A549 (cell line): ENCODE measurements around the gene PMEL. TPM values are rescaled to one million over a fixed set of nuclear protein-coding genes. Genes with fewer than 3 reads are reported as not detected.

Experiments
- ATAC-seq, 2 experiments: fragments of 200-7000 bp in 1 of 2; fragments of >200 bp in 1 of 2; cut with Nextera tagmentation in 1 of 2; cut with Tn5 transposase in 1 of 2; 3 replicates each; pipeline versions ENCODE4 v1.8.0 to v1.9.1; 2018 to 2020; ENCODE audit warnings: mild to moderate bottlenecking in 1 of 2, moderate library complexity in 1 of 2
- CTCF ChIA-PET: fragments of 300-600 bp; sonication (Branson Sonifier 250); formaldehyde crosslinking; extraction: SDS; loops from one replicate; lab custom pipeline; 2021; ENCODE audit warnings: antibody characterized with exemption, inconsistent platforms; lab: Yijun Ruan, JAX
- POLR2A ChIA-PET: fragments of 350-600 bp; formaldehyde crosslinking; extraction: SDS; loops from one replicate; lab custom pipeline; 2021; ENCODE audit warnings: antibody characterized with exemption, inconsistent platforms; lab: Yijun Ruan, JAX
- DNase-seq, 2 experiments: peaks; one replicate each; pipeline versions ENCODE4 v3.0.0 to v3.0.0-alpha.2; 2011 to 2016; ENCODE audit warnings: low read depth in 1 of 2, low spot score in 1 of 2
- FAIRE-seq: peaks from 2 replicates; lab custom pipeline; 2011; peaks lifted over from hg19 to GRCh38; lab: Jason Lieb, UNC
- H3K27ac ChIP-seq, 2 experiments: fragments of >200 bp; sonication (Bioruptor Twin); formaldehyde crosslinking; 3 replicates each; pipeline ENCODE4 v1.5.1; 2016 to 2017
- H3K4me1 ChIP-seq: fragments of >200 bp; sonication (Bioruptor Twin); formaldehyde crosslinking; 3 replicates; pipeline ENCODE4 v1.6.1; 2016
- H3K4me2 ChIP-seq: fragments of >200 bp; sonication (Bioruptor Twin); formaldehyde crosslinking; 3 replicates; pipeline ENCODE4 v1.6.1; 2016
- H3K4me3 ChIP-seq: fragments of >200 bp; sonication (Bioruptor Twin); formaldehyde crosslinking; 3 replicates; pipeline ENCODE4 v1.5.1; 2016
- H3K9me3 ChIP-seq: fragments of >200 bp; sonication (Bioruptor Twin); formaldehyde crosslinking; 3 replicates; pipeline ENCODE4 v1.6.1; 2016
- BHLHE40 ChIP-seq: IDR thresholded peaks from 2 replicates; pipeline ENCODE4 v1.6.1; 2012; ENCODE audit warnings: low read depth, low read length, inconsistent platforms
- CHD2 ChIP-seq: fragments of 150-350 bp; IDR thresholded peaks from 2 replicates; pipeline ENCODE4 v1.6.1; 2014; ENCODE audit warnings: low read length; ENCODE audit not compliant: partially characterized antibody
- CHD4 ChIP-seq: fragments of 200-600 bp; sonication (generic); IDR thresholded peaks from 2 replicates; pipeline ENCODE4 v1.6.1; 2016; ENCODE audit warnings: antibody characterized with exemption, mild to moderate bottlenecking, borderline replicate concordance
- EHMT2 ChIP-seq: fragments of 200-600 bp; sonication (generic); IDR thresholded peaks from 2 replicates; pipeline ENCODE4 v1.6.1; 2016; ENCODE audit warnings: antibody characterized with exemption, low read depth, mild to moderate bottlenecking, moderate library complexity
- FOSL2 ChIP-seq, 2 experiments: fragments of 450-650 bp in 1 of 2; fragments of >200 bp in 1 of 2; sonication (Bioruptor Twin) in 1 of 2; formaldehyde crosslinking; IDR thresholded peaks; 2 replicates each; pipeline versions ENCODE4 v1.5.0 to v1.6.1; 2016 to 2020; ENCODE audit warnings: mild to moderate bottlenecking in 1 of 2, moderate library complexity in 1 of 2
- HDAC2 ChIP-seq: fragments of 200-600 bp; sonication (generic); IDR thresholded peaks from 2 replicates; pipeline ENCODE4 v1.6.1; 2016
- HEYL ChIP-seq: fragments of 250-450 bp; sonication (Bioruptor Pico); IDR thresholded peaks from 2 replicates; pipeline ENCODE4 v1.8.0; 2021; ENCODE audit warnings: mild to moderate bottlenecking, moderate library complexity
- HOXA7 ChIP-seq: fragments of 250-450 bp; sonication (Bioruptor Pico); IDR thresholded peaks from 2 replicates; pipeline ENCODE4 v1.5.0; 2020; ENCODE audit warnings: mild to moderate bottlenecking, moderate library complexity
- KDM1A ChIP-seq: fragments of 200-600 bp; sonication (generic); IDR thresholded peaks from 2 replicates; pipeline ENCODE4 v1.6.1; 2016; ENCODE audit warnings: low read depth, mild to moderate bottlenecking
- MAFK ChIP-seq: fragments of 450-650 bp; IDR thresholded peaks from 2 replicates; pipeline ENCODE4 v1.6.1; 2014; ENCODE audit not compliant: partially characterized antibody
- NR3C1 ChIP-seq: fragments of >200 bp; sonication (Bioruptor Twin); formaldehyde crosslinking; IDR thresholded peaks from 3 replicates; pipeline ENCODE4 v1.6.1; 2017
- PHF8 ChIP-seq: fragments of 200-600 bp; sonication (generic); IDR thresholded peaks from 2 replicates; pipeline ENCODE4 v1.6.1; 2016; ENCODE audit warnings: low read depth, mild to moderate bottlenecking, antibody characterized with exemption, moderate library complexity, borderline replicate concordance
- POLR2A ChIP-seq: IDR thresholded peaks from 2 replicates; pipeline ENCODE4 v1.6.1; 2012; ENCODE audit warnings: mild to moderate bottlenecking, low read length
- RARB ChIP-seq: fragments of 250-450 bp; sonication (Bioruptor Pico); IDR thresholded peaks from 2 replicates; pipeline ENCODE4 v1.8.0; 2021; ENCODE audit warnings: mild to moderate bottlenecking, moderate library complexity
- RCOR1 ChIP-seq: fragments of 150-350 bp; IDR thresholded peaks from 2 replicates; pipeline ENCODE4 v1.6.1; 2014; ENCODE audit warnings: antibody characterized with exemption, low read length, low read depth
- RFX5 ChIP-seq: fragments of 450-650 bp; IDR thresholded peaks from 2 replicates; pipeline ENCODE4 v1.7.1; 2014; ENCODE audit warnings: antibody characterized with exemption, mild to moderate bottlenecking, moderate library complexity
- RNF2 ChIP-seq: fragments of 200-600 bp; sonication (generic); IDR thresholded peaks from 2 replicates; pipeline ENCODE4 v1.6.1; 2016; ENCODE audit warnings: low read depth, mild to moderate bottlenecking, antibody characterized with exemption, moderate library complexity, borderline replicate concordance
- SREBF2 ChIP-seq: fragments of 450-650 bp; IDR thresholded peaks from 2 replicates; pipeline ENCODE4 v1.6.1; 2014; ENCODE audit warnings: mild to moderate bottlenecking, moderate library complexity
- TP53 ChIP-seq: fragments of 250-450 bp; sonication (Bioruptor Pico); IDR thresholded peaks from 2 replicates; pipeline ENCODE4 v1.5.0; 2021; ENCODE audit warnings: mild to moderate bottlenecking, moderate library complexity
- ZNF302 ChIP-seq: fragments of 250-450 bp; sonication (Bioruptor Pico); IDR thresholded peaks from 2 replicates; pipeline ENCODE4 v1.9.0; 2021; ENCODE audit warnings: inconsistent platforms, mild to moderate bottlenecking, moderate library complexity
- WGBS: methylation state at CpG from one replicate; pipeline ENCODE4 v1.1.6; 2017; ENCODE audit errors: missing lambda C conversion rate; 5-methylcytosine and 5-hydroxymethylcytosine counted together
- polyA plus RNA-seq, 4 experiments: library from polyadenylated mRNA; depleted of rRNA in 3 of 4; stranded (reverse); fragments of >200 nt; fragmentation: RNase III in 1 of 4; extraction: RNeasy Plus Mini Kit Qiagen cat#74134 plus additional on column Dnase treatment in 1 of 4; gene quantifications; 2 replicates in 3 of 4; 3 replicates in 1 of 4; pipeline ENCODE4 v1.2.3, GENCODE V29; 2011 to 2017
- TF ChIP-seq, protein P1 (sequence below): fragments of 150-350 bp; IDR thresholded peaks from 2 replicates; pipeline ENCODE4 v1.6.1; 2014; ENCODE audit warnings: low read depth, mild to moderate bottlenecking, low read length
- TF ChIP-seq, protein P2 (sequence below): IDR thresholded peaks from 2 replicates; pipeline ENCODE4 v1.6.1; 2012
- TF ChIP-seq, protein P3 (sequence below): fragments of >200 bp; sonication (Bioruptor Twin); formaldehyde crosslinking; IDR thresholded peaks from 2 replicates; pipeline ENCODE4 v1.6.1; 2016
- TF ChIP-seq, protein P4 (sequence below): fragments of >200 bp; sonication (Bioruptor Twin); formaldehyde crosslinking; IDR thresholded peaks from 3 replicates; pipeline ENCODE4 v1.6.1; 2016

Gene PMEL
- polyA plus RNA-seq, 2 of the 4 experiments (the other 2 are of a cell fraction) = 1.4 to 2.2 TPM

DNA sequence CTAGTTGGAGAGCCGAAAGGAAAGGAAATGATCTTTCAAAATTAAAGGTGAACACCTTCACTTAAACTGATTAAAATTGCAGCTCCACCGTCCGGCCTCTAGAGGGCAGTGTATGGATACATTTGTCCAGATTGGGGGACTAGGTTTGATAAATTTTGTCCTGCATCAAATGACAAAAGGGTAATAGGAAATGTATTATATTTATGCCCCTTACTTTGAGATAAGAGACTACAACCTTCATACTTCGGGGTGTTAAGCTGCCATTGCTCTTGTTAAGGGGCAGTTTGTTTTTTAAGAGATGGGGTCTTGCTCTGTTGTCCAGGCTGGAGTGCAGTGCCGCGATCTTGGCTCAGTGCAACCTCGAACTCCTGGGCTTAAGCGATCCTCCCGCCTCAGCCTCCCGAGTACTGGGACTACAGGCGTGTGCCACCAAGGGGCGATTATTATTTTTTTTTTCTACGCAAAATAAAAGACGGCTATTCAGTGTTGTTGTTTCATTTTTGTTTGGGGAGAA lies 30.4 kb upstream of the PMEL start (continued):
- TF ChIP-seq RFX5 (no peak), TP53 (CRISPR knock-in tag) (no peak), HOXA7 (no peak), FOSL2 (IDR thresholded peaks at IDR 0.05) (no peak), FOSL2 (CRISPR knock-in tag; IDR thresholded peaks at IDR 0.05) (no peak), RARB (no peak), HDAC2 (peak; percentile 75; the same call in 1 of the 2 replicates), PHF8 (no peak), SREBF2 (no peak), RCOR1 (no peak), ZNF302 (CRISPR knock-in tag) (no peak)
- TF ChIP-seq, protein P1, sequence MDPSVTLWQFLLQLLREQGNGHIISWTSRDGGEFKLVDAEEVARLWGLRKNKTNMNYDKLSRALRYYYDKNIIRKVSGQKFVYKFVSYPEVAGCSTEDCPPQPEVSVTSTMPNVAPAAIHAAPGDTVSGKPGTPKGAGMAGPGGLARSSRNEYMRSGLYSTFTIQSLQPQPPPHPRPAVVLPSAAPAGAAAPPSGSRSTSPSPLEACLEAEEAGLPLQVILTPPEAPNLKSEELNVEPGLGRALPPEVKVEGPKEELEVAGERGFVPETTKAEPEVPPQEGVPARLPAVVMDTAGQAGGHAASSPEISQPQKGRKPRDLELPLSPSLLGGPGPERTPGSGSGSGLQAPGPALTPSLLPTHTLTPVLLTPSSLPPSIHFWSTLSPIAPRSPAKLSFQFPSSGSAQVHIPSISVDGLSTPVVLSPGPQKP = no peak
- TF ChIP-seq, protein P2, sequence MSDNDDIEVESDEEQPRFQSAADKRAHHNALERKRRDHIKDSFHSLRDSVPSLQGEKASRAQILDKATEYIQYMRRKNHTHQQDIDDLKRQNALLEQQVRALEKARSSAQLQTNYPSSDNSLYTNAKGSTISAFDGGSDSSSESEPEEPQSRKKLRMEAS = no peak; the same call in none of the 2 replicates

DNA sequence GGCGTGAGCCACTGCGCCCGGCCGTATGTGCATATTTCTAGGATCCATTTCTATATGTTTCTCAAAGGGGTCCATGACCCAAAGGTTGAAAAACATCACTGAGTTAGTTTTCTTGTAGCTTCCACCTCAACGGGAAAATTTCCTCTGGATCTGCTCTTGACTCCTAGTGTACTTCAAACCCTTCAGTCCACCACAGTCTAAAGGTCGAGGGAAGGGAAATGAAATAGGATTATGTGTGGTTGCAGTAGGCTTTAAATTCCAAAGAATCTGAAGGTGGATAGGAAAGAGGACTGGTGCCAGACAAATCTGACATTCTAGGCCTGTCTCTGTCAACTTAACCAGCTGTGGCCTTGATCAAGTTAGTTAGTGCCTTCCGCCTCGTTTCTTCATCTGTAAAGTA lies 29.5 kb upstream of the PMEL start:
- CTCF ChIA-PET = interaction anchor here (0.5 to 6.1 kb wide), 38 partner anchors 9 to 308 kb away, joined by 3 to 96 read pairs (median 6); partner anchors contain the start of genes GDF11, IKZF4, RAB5B and SMARCC2
- peaks cover 6% of the 10 kb centered on the region; the same call in 1 of the 3 replicates for H3K4me1 ChIP-seq
- TF ChIP-seq EHMT2 = no peak
- no peak for TF ChIP-seq HEYL
- no peak for TF ChIP-seq CHD2
- TF ChIP-seq, protein P2 = no peak
- no peak for TF ChIP-seq BHLHE40
- no peak for TF ChIP-seq MAFK
- TF ChIP-seq RNF2 = no peak
- no peak for TF ChIP-seq CHD4
- TF ChIP-seq, protein P3, sequence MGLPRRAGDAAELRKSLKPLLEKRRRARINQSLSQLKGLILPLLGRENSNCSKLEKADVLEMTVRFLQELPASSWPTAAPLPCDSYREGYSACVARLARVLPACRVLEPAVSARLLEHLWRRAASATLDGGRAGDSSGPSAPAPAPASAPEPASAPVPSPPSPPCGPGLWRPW = no peak
- no peak for TF ChIP-seq HDAC2
- no peak for TF ChIP-seq NR3C1
- no peak for TF ChIP-seq TP53 (CRISPR knock-in tag)
- no peak overlapping the region for H3K4me3 ChIP-seq
- no peaks in the 10 kb centered on the region for H3K9me3 ChIP-seq
- 78% methylated on average over 8 of the region's 8 CpGs for WGBS
- FAIRE-seq (no peak), DNase-seq (no peak), ATAC-seq (no peak)
- H3K27ac ChIP-seq = no peak overlapping the region
- POLR2A ChIA-PET = interaction anchor here (1.2 kb wide), 1 partner anchor 165 kb away, joined by 3 read pairs; no protein-coding TSS in a partner anchor
- no peak overlapping the region for H3K4me2 ChIP-seq

DNA sequence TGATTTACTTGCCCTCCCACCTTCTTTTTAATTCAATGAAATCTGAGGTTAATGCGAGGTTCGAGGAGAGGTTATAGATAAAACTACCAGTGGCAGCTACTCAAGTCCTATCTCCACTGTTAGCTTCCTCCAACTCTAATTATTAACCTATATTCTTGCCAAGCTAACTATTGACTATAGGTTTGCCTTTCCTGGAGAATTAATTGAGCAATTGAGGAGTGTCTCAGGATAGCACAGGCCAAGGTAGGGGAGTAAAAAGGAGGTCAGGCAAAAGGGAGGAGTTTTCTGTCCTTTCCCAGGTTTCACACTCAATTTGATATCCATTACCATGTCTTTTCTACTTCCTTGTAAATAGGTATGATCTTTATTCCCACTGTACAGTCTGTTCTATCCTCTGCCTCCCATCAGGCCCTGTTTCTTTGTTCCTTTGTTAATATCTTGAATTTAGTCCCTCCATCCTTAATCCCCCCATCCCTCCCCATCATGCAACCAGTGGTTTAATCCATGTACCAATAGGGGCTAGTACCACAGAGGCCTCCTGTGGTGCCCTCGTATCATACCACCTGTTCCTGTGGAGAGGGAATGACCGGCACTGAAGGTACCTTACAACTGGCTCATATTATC lies 27.5 kb upstream of the PMEL start:
- DNase-seq (no peak), FAIRE-seq (no peak), ATAC-seq (no peak)
- Histone ChIP-seq H3K4me2 (no peak overlapping the region), H3K27ac (no peak overlapping the region), H3K4me1 (peaks cover 6% of the 10 kb centered on the region; the same call in 1 of the 3 replicates), H3K4me3 (no peak overlapping the region), H3K9me3 (no peaks in the 10 kb centered on the region)
- TF ChIP-seq POLR2A (no peak), CHD2 (no peak), KDM1A (no peak)
- TF ChIP-seq, protein P4, sequence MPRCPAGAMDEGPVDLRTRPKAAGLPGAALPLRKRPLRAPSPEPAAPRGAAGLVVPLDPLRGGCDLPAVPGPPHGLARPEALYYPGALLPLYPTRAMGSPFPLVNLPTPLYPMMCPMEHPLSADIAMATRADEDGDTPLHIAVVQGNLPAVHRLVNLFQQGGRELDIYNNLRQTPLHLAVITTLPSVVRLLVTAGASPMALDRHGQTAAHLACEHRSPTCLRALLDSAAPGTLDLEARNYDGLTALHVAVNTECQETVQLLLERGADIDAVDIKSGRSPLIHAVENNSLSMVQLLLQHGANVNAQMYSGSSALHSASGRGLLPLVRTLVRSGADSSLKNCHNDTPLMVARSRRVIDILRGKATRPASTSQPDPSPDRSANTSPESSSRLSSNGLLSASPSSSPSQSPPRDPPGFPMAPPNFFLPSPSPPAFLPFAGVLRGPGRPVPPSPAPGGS = no peak
- WGBS = 88% methylated on average over 4 of the region's 4 CpGs
- POLR2A ChIA-PET = no interaction called here
- CTCF ChIA-PET = interaction anchor here (0.6 to 4.1 kb wide), 6 partner anchors 9 to 67 kb away, joined by 3 to 40 read pairs (median 4); partner anchors contain the start of gene RAB5B
